HG03521 (cell line): ENCODE results near the gene XPOT.
"Not testable (repeated sequence)": the region's sequence is repeated elsewhere in the genome, so short reads cannot be mapped to it uniquely, and the experiment has no call there.

Experiments
- ATAC-seq: cut with Tn5 transposase; IDR thresholded peaks from one replicate; pipeline ENCODE4 v1.9.1; 2021; ENCODE audit warnings: mild to moderate bottlenecking, moderate library complexity; ENCODE audit not compliant: unreplicated experiment

XPOT gene, protein sequence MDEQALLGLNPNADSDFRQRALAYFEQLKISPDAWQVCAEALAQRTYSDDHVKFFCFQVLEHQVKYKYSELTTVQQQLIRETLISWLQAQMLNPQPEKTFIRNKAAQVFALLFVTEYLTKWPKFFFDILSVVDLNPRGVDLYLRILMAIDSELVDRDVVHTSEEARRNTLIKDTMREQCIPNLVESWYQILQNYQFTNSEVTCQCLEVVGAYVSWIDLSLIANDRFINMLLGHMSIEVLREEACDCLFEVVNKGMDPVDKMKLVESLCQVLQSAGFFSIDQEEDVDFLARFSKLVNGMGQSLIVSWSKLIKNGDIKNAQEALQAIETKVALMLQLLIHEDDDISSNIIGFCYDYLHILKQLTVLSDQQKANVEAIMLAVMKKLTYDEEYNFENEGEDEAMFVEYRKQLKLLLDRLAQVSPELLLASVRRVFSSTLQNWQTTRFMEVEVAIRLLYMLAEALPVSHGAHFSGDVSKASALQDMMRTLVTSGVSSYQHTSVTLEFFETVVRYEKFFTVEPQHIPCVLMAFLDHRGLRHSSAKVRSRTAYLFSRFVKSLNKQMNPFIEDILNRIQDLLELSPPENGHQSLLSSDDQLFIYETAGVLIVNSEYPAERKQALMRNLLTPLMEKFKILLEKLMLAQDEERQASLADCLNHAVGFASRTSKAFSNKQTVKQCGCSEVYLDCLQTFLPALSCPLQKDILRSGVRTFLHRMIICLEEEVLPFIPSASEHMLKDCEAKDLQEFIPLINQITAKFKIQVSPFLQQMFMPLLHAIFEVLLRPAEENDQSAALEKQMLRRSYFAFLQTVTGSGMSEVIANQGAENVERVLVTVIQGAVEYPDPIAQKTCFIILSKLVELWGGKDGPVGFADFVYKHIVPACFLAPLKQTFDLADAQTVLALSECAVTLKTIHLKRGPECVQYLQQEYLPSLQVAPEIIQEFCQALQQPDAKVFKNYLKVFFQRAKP

DNA sequence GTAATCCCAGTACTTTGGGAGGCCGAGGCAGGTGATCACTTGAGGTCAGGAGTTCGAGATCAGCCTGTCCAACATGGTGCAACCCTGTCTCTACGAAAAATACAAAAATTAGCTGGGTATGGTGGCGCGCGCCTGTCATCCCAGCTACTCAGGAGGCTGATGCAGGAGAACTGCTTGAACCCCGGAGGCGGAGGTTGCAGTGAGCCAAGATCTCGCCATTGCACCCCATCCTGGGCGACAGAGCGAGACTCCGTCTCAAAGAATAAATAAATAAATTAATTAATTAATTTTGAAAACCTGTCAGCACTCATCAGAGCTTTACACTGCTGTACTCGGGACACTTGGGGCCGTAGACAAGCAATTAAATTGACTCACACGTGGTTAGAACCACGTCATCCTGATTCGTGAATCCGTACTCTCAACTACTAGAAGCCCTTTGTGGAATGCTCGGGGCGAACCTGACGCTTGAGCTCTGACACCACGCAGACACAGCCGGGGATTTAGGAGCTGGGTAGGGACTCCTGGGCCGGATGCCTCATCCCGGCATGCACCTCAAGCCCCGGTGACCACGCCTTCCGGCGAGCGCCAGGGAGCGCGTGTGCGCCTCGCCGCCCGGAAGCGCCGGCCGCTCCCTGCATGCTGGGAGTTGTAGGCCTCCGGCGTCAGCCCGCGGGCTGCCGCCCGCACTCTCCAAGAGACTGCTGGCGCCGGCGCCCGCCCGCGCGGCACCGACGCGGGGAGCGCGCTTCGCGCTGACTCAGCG is at the start of gene XPOT:
TSS of gene XPOT (plus strand) at position 686 of the 763 bp plus-strand sequence. CDS start 5,644 bp downstream, outside the sequence.
- peak; percentile 95 for ATAC-seq

DNA sequence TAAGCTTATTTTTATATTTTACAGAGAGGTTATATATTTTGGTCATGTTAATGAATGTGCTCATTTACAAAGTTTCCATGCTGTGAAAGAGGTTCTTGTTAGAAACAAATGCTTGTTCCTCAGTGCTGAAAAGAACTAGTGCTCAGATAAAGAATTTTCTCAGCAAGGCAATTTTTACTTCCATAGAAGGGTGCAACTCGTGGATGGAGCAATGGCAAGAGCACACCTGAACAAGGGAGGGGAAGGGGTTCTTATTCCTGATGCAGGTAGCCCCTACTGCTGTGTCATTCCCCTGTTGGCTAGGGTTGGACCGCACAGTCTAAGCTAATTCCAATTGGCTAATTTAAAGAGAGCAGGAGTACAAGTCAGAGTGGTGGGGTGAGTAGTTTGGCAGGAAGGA is 48.0 kb upstream of the XPOT start:
- not testable (repeated sequence) for ATAC-seq

DNA sequence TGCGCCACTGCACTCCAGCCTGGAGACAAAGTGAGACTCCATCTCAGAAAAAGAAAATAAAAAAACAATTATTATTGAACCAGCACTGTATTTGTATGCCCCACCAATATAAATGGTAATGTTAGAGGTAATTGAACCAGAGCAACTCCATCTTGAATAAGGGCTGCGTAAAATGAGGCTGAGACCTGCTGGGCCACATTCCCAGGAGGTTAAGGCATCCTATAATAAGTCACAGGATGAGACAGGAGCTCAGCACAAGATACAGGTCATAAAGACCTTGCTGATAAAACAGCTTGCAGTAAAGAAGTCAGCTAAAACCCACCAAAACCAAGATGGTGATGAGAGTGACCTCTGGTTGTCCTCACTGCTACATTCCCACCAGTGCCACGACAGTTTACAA is 43.0 kb upstream of the XPOT start:
- ATAC-seq = not testable (repeated sequence)

DNA sequence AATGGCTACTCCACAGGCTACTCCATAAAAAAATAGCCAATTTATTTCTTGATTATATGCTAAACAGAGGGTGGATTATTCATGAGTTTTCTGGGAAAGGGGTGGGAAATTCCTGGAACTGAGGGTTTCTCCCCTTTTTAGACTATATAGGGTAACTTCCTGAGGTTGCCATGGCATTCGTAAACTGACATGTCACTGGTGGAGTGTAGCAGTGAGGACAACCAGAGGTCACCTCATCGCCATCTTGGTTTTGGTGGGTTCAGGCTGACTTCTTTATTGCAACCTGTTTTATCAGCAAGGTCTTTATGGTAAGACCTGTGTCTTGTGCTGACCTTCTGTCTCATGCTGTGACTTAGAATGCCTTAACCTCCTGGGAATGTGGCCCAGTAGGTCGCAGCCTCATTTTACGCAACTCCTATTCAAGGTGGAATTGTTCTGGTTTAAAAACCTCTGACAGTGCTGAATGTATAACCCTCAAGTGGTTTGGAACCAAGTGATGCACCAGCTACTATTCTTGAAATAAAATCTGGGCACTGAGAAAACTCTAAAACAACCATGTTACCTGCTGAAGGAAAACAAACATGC is 41.4 kb upstream of the XPOT start:
- no peak for ATAC-seq

DNA sequence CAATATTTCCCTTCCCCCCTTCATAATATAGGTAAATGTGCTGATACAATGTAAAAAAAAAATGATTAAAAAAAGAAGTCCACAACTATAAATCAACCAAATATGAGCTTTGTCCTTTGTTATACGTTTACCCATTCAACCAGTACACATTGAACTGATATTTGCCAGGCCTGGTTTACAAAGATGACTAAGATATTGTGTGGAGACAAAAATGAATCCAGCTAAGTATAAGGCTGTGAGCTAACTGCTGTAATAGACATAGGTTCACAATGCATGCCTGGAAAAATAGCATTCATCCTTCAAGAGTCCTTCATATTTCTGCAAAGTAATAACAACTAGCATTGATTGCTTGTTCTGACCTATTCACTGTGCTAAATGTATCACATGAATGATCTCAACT is 20.5 kb upstream of the XPOT start:
- ATAC-seq = no peak

DNA sequence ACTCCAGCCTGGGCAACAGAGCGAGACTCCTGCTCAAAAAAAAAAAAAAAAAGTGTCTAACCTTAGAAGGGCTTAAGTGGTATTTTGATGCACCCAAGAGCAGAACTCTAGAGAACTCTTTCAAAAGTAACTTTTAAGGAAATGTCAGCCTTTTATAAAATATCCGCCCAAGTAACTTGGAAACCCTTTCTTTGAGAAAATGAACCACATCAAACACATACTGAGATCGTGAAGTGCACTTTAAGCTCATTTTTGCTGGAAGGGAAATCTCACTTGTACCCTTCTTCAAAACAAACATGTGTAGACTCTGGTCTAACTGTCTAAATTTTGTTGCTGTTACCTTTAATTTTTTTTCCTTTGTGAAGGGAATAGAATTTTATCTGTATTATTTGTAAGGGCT is 19.2 kb upstream of the XPOT start:
- no peak for ATAC-seq

DNA sequence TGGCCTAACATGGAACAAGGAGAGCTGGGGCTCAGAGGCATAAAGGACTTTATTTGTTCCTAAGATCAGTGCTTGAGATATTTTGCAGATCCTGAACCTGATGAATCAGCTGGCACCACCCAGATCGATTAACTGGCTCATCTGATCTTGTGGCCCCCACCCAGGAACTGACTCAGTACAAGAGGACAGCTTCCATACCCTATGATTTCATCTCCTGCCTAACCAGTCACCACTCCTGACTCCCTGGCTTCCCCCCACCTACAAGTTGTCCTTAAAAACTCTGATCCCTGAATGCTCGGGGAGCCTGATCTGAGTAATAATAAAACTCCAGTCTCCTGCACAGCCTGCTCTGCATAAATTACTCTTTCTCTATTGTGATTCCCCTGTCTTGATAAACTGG is 18.7 kb upstream of the XPOT start:
- no peak for ATAC-seq

DNA sequence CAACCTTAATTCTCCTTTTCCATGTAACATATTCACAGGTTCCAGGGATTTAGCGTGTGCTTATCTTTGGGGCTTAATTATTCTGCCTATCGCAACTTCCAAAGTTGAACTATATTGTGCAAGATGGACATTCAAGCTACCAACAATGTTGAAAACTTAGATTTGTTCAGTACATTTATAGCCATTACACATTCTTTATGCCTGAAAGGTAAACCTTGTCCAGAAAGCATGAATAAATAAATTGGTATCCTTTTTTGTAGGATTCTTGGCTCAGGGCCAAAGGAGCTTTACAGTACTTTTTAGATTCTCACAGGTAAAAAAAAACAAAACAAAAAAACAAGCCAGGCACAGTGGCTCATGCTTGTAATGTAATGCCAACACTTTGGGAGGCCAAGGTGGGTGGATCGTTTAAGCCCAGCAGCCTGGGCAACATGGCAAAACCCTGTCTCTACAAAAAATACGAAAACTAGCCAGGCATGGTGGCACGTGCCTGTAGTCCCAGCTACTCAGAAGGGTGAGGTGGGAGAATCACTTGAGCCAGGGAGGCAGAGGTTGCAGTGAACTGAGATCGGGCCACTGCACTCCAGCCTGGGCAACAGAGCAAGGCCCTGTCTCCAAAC is 16.9 kb upstream of the XPOT start:
- ATAC-seq = no peak

DNA sequence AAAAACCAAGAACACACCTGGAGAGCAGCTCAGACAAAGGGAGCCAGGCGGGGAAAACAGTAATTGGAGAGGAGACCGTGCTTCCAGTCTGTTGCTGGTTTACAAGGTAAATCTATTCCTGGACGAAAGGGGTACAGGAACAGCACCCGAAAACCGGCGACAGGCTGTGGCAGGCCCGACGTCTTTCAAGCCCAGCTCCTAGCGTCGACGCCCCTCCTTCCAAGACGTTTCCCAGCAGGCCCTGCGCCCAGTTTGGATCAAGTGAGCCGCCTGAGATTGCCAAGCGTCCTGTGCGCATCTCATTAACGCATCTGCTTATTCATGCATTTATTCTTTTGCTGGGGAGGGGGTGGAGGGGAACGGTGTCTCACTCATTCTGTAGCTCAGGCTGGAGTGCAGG is 15.0 kb upstream of the XPOT start:
- ATAC-seq = no peak

DNA sequence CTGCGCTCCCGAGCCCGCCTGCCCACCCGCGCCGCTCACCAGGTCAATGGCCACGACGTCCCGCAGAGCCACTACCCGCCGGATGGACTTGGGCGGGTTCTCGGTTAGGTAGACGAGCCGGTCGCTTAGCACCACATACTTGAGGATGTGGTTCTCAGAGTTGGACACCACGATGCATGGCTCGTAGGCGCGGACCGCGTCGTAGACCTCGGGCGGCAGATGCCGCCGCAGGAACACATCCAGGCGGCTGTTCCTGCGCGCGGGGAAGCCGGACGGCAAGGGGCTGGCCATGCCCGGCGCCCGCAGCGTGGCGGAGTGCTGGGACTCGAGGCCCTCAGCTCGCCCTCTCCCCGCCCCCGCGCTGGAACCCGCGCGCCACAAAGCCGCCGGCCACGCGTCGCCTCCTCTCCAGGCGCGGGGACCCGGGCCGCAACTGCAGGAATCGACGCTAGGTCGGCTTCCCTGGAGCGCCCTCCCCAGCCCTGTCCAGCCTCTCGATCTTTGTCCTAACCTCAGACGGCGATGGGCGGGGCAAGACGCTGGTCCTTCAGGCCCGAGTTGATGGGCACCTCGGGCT is 13.8 kb upstream of the XPOT start, which contains the start of gene C12orf56:
TSS of gene C12orf56 (minus strand) at position 484 of the 577 bp plus-strand sequence. CDS start at position 291, 193 bp downstream.
- ATAC-seq = no peak

DNA sequence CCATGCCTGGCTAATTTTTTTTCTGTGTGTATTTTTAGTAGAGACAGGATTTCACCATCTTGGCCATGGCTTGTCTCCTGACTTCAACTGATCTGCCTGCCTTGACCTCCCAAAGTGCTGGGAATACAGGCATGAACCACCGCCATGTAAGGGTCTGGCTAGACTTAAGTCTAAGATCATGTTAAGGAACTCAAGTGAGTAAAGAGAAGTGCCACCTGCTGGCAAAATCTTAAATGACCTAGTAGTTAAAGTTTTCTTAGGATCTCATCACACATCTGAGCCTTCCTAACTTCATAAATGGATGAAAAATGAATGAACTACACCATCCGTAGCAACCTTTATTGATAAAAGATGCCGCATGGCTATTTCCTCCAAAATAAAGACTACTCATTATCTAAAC is 12.0 kb upstream of the XPOT start:
- ATAC-seq = peak; percentile 54

DNA sequence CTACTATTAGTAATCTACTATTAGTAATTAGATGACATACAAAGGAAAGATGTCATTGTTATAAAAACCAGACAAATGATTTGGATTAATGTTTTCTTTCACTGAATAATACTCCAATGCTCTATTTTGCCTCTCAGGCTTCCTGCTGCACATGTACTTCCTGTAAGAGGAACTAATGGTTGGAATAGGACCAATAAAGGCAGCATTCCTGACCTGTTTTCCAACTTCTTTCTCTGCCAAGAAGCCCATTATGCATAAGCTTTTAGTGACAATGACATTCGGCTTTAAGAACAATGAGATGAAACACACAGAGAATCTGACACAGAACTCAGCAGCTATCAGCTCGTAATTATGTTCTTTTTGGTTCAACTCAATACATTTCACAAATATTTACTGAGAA is 8.5 kb upstream of the XPOT start:
- no peak for ATAC-seq

DNA sequence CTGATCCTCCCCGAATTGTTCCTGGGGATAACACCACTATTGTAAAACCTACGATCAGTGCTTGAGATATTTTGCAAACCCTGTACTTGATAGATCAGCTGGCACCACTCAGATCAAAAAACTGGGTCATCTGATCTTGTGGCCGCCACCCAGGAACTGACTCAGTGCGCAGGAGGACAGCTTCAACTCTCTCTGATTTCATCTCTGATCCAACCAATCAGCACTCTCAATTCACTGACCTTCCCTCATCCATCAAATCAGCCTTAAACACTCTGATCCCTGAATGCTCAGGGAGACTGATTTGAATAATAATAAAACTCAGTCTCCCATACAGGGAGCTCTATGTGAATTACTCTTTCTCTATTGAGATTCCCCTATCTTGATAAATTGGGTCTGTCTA is 4.2 kb upstream of the XPOT start:
- ATAC-seq = no peak

DNA sequence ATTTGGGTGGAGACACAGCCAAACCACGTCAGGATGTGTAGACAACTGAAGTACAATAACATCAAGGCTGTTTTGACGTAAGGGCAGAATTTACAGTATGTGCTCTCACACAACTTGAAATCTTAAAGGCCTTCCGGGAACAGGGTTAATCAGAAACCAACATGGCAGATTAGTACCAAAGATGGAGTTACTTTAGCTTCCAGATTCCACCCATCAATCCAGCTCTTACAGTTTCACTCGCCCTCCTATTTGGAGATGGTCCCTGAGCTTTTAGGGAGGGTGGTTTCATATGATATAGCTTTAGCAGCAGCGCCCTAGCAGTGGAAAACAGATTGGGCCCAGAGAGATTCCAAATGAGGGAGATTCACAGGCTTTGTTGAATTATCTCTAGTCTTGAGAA is 2.0 kb upstream of the XPOT start:
- ATAC-seq = no peak

DNA sequence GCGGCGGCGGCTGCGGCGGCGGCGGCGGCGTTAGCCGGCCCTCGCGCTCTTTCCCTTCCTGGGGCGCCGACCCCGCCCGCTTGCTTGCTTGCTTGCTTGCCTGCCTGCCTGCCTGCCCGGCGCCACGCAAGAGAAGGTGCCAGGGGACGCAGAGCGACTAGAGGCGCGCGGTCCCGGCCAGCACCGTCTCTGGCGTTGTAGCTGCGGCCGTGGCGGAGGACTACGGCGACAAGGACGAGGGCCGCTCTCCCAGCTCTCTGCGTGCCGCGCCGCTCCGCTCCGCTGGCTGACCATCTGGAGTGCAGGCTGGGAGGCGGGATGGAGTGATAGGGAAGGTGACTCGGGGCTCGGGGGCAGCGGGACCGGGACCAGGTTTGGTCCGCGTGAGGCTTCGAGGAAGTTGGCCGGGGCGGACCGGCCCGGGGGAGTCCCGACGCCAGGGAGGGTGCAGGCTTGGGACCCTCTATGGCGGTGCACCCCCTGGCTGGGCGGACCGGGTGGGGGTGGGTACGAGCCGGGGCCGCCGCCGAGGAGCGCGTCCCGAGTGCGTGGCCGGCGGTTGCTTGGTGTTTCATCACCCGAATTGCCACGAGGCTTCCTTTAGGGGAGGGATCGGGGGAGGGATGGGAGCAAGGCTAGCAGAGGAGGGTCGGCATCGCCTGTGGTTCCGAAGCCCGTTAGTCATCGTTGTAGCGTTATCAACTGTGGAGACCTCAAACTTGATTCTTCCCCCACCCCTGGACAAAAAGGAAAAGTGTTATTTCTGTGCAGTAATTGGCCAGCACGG is 471 bp downstream of the XPOT start:
- ATAC-seq = peak; percentile 21

DNA sequence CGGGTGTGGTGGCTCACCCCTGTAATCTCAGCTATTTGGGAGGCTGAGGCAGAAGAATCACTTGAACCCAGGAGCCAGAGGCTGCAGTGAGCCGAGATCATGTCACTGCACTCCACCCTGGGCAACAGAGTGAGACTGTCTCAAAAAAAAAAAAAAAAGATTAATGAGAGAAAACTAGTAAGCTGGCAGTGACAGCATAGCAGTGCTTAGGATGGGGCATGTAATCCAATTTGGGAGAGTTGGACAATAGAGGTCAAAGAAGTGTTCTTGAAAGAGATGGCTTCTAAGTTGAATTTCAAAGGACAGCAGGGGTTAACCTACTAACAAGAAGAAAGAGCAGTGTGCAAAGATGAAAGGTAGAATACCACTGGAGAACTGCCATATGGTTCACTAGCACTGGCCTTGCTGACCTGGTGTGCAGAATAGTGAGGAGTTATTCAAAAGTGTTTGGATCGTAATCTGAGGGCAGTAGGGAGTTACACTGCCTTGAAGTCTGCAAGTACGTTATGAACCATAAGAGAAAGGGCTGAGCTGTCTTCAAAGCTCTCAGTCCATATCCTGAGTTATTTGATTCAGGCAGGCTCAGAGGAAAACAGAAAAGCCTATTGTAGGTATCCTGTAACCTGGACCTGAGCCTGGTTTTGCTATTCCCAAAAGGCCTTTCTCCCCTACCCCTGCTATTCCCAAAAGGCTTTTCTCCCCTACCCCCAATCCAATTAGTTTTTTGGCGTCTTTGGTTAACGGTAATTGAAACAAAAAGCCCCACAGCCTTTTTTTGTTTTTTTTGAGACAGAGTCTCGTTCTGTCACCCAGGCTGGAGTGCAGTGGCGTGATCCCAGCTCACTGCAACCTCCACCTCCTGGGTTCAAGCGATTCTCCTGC is 3.4 kb downstream of the XPOT start:
- no peak for ATAC-seq

DNA sequence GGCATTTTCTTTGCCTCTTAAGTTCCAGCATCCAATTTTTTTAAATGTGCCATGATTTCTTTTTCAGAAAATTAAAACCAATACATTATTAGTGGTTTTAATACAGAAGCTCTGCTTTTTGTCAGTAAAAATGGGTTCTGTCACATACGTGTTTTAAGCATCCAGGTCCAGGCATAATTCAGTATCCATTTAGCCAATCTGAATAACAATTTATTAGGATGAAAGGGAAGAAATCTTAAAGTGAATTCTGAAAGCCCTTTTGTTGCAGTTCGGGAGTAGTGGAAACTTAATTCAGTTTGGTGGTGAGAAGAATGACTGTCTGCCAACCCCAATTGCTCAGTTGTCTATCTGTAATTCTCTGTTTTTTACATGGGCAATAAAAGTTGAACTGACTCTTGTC is 7.2 kb downstream of the XPOT start:
- ATAC-seq = no peak

DNA sequence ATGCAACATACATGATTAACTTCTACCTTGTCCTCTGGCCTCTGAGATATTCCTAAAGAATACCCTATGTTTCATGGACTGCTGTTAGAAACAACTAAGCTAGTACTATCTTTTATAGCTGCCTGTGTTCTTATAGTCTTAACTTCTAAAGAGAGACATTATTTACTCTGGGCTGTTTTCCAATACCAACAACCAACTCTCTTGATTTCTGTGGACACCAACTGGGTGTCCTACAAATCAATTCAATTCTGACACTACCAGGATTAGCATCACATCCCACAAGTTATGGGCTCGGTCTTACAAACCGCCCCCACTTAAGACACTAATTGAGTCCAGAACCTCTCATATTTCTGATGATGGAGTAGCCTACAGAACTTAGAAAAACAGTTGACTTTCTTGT is 8.3 kb downstream of the XPOT start:
- ATAC-seq = no peak
